ENCODE results near the gene RAD50. TPM values are rescaled to one million over a fixed set of nuclear protein-coding genes. Genes with fewer than 3 reads are reported as not detected.
"Not testable (repeated sequence)": the region's sequence is repeated elsewhere in the genome, so short reads cannot be mapped to it uniquely, and the experiment has no call there.

Gene RAD50
- 26.9 TPM for total RNA-seq

GRCh38 chr5:132556763-132557477, at the start of gene RAD50:
TSS of gene RAD50 (plus strand) at chr5:132556977. CDS start at chr5:132557325, 348 bp downstream.
- FAIRE-seq (no peak), DNase-seq (ENCODE audit: low spot score in 2 of 2) (peak; percentile 69 to 77)

GRCh38 chr5:132510076-132510475, 46.7 kb upstream of the RAD50 start:
- no peak for DNase-seq (ENCODE audit: low spot score in 2 of 2)
- no peak for FAIRE-seq

GRCh38 chr5:132513618-132514336, 43.0 kb upstream of the RAD50 start:
- not testable (repeated sequence) for DNase-seq (ENCODE audit: low spot score in 2 of 2); FAIRE-seq

GRCh38 chr5:132522067-132522466, 34.7 kb upstream of the RAD50 start:
- FAIRE-seq; DNase-seq (ENCODE audit: low spot score in 2 of 2): not testable (repeated sequence)

- FAIRE-seq; DNase-seq (ENCODE audit: low spot score in 2 of 2): not testable (repeated sequence)
These were observed 31.9 kb upstream of the RAD50 start for GRCh38 chr5:132524877-132525276.

GRCh38 chr5:132525299-132525724, 31.5 kb upstream of the RAD50 start:
- FAIRE-seq: no peak
- no peak for DNase-seq (ENCODE audit: low spot score in 2 of 2)

- FAIRE-seq (no peak), DNase-seq (ENCODE audit: low spot score in 2 of 2) (peak; percentile 20 to 47)
These were observed 30.3 kb upstream of the RAD50 start for GRCh38 chr5:132526290-132526973.

- no peak for FAIRE-seq
These were observed 29.7 kb upstream of the RAD50 start for GRCh38 chr5:132526974-132527564.

GRCh38 chr5:132528021-132528420, 28.8 kb upstream of the RAD50 start:
- DNase-seq (ENCODE audit: low spot score in 2 of 2): no peak

More at GRCh38 chr5:132526974-132527564, 29.7 kb upstream of the RAD50 start:
- DNase-seq (ENCODE audit: low spot score in 2 of 2): no peak

GRCh38 chr5:132528866-132529634, 27.7 kb upstream of the RAD50 start:
- no peak for DNase-seq (ENCODE audit: low spot score in 2 of 2)
- FAIRE-seq: no peak

More at GRCh38 chr5:132528021-132528420, 28.8 kb upstream of the RAD50 start:
- no peak for FAIRE-seq

- DNase-seq (ENCODE audit: low spot score in 2 of 2) (no peak), FAIRE-seq (no peak)
These were observed 25.8 kb upstream of the RAD50 start for GRCh38 chr5:132530946-132531345.

- no peak for FAIRE-seq
- no peak for DNase-seq (ENCODE audit: low spot score in 2 of 2)
These were observed 17.1 kb upstream of the RAD50 start for GRCh38 chr5:132539716-132540115.

- no peak for DNase-seq (ENCODE audit: low spot score in 2 of 2)
- no peak for FAIRE-seq
These were observed 16.6 kb upstream of the RAD50 start for GRCh38 chr5:132540149-132540548.

- no peak for FAIRE-seq
- no peak for DNase-seq (ENCODE audit: low spot score in 2 of 2)
These were observed 16.0 kb upstream of the RAD50 start for GRCh38 chr5:132540764-132541163.

- DNase-seq (ENCODE audit: low spot score in 2 of 2) (no peak), FAIRE-seq (no peak)
These were observed 13.1 kb upstream of the RAD50 start, which contains the start of gene IL5 for GRCh38 chr5:132543472-132544201. TSS of gene IL5 (minus strand) at chr5:132543522. CDS start at chr5:132543478, 44 bp downstream.

- no peak for FAIRE-seq
- no peak for DNase-seq (ENCODE audit: low spot score in 2 of 2)
These were observed 10.7 kb upstream of the RAD50 start for GRCh38 chr5:132546108-132546507.

- DNase-seq (ENCODE audit: low spot score in 2 of 2): no peak
- FAIRE-seq: no peak
These were observed 9.5 kb upstream of the RAD50 start for GRCh38 chr5:132547269-132547668.

GRCh38 chr5:132548834-132549233, 7.9 kb upstream of the RAD50 start:
- FAIRE-seq; DNase-seq (ENCODE audit: low spot score in 2 of 2): not testable (repeated sequence)

GRCh38 chr5:132549576-132549975, 7.2 kb upstream of the RAD50 start:
- no peak for DNase-seq (ENCODE audit: low spot score in 2 of 2)
- no peak for FAIRE-seq

Data from frontal cortex (tissue), 4 donors.